HG03103 (cell line): ENCODE results near the gene RUNX3.

Experiments
- ATAC-seq: cut with Tn5 transposase; IDR thresholded peaks from one replicate; pipeline ENCODE4 v1.9.1; 2021; ENCODE audit warnings: low read depth; ENCODE audit not compliant: unreplicated experiment

RUNX3 gene

GRCh38 chr1:24963943-24964693 is 34.0 kb upstream of the RUNX3 start:
- no peak for ATAC-seq

- ATAC-seq, result no peak
These were observed 33.2 kb upstream of the RUNX3 start for GRCh38 chr1:24963099-24963872.

- ATAC-seq, result no peak
These were observed 32.1 kb upstream of the RUNX3 start for GRCh38 chr1:24961961-24962861.

- ATAC-seq, result no peak
These were observed 31.3 kb upstream of the RUNX3 start for GRCh38 chr1:24961334-24961733.

- ATAC-seq, result no peak
These were observed 30.2 kb upstream of the RUNX3 start for GRCh38 chr1:24960071-24960801.

GRCh38 chr1:24959623-24959975 is 29.5 kb upstream of the RUNX3 start:
- no peak for ATAC-seq

GRCh38 chr1:24958766-24959622 is 28.9 kb upstream of the RUNX3 start:
- no peak for ATAC-seq

GRCh38 chr1:24957808-24958752 is 28.0 kb upstream of the RUNX3 start:
- no peak for ATAC-seq

- ATAC-seq, result no peak
These were observed 27.1 kb upstream of the RUNX3 start for GRCh38 chr1:24957016-24957807.

- ATAC-seq, result no peak
These were observed 25.8 kb upstream of the RUNX3 start for GRCh38 chr1:24955779-24956365.

- no peak for ATAC-seq
These were observed 25.1 kb upstream of the RUNX3 start for GRCh38 chr1:24955161-24955560.

GRCh38 chr1:24954631-24955030 is 24.6 kb upstream of the RUNX3 start:
- ATAC-seq, result no peak

GRCh38 chr1:24954022-24954421 is 23.9 kb upstream of the RUNX3 start:
- ATAC-seq, result no peak

GRCh38 chr1:24952413-24952841 is 22.4 kb upstream of the RUNX3 start:
- ATAC-seq, result no peak

GRCh38 chr1:24951810-24952412 is 21.8 kb upstream of the RUNX3 start:
- no peak for ATAC-seq

- ATAC-seq, result no peak
These were observed 21.3 kb upstream of the RUNX3 start for GRCh38 chr1:24951337-24951736.
